Mucosa of gallbladder (tissue), 1 donor: ENCODE results near the gene SLC23A2. TPM values are rescaled to one million over a fixed set of nuclear protein-coding genes. Genes with fewer than 3 reads are reported as not detected.
A peak's percentile ranks its signal among the peaks of the same experiment; 100 is the strongest.

ENCODE experiments used
- DNase-seq: peaks from one replicate; pipeline ENCODE4 v3.0.0-alpha.2; 2020; ENCODE audit warnings: low spot score
- total RNA-seq: library from RNA; stranded (reverse); gene quantifications from one replicate; pipeline ENCODE4 v1.2.1, GENCODE V29; 2021
- donor health status: DM: no; HTN: no; CAD: no.

SLC23A2 gene
- total RNA-seq, 1 donor from 2014 or later = 15.1 TPM

DNA sequence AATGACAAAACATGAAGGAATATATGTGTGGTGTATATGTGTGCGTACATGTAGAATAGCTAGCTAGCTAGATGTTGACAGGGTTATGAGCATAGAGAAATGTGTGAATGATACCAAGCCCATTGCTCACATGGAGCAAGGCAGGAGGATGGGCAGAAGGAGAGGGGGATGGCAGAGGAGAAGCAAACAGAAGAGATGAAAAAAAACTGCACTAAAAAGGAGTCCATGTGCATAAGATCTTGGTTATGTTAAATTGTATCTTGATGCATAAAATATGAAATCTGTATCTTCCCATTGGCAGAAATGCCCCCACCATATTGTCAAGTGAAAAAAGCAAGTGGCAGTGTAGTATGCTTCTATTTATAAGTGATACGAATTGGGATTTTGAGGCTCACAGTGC lies 154.5 kb downstream of the SLC23A2 start:
- DNase-seq = no peak

DNA sequence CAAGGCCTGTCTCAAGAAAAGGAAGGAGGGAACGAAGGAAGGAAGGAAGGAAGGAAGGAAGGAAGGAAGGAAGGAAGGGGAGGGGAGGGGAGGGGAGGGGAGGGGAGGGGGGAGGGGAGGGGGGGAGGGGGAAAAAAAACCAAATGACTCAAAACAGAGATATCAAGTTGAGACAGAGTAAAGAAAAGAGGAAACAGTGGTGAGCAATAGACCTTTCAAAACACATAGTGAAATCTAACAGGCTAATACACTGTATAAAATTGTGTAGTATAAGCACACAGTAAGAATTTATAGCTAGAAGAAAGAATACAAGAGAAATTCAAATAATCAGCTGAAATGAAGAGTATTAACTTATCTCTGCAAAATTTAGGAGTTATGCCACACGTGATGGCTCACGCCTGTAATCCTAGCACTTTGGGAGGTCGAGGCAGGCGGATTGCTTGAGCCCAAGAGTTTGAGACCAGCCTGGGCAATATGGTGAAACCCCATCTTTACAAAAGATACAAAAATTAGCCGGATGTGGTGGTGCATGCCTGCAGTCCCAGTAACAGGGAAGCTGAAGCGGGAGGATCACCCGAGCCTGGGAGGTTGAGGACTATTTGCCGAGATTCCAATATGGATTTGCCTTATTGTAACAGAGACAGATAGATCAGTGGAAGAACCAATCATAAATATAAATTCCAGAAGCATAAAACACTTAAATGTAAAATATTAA lies 156.4 kb downstream of the SLC23A2 start:
- DNase-seq = no peak

DNA sequence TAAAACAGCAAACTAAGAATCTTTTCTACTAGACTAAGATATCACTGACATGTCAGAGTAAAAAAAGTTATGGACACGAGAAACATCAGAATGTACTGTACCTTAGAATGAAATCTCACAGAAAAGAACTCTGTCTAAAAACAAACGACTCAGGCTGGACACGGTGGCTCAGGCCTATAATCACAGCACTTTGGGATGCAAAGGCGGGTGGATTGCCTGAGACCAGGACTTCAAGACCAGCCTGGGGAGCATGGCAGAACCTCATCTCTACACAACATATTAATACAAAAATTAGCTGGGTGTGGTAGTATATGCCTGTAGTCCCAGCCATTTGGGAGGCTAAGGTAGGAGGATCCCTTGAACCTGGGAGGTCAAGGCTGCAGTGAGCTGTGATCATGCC lies 157.0 kb downstream of the SLC23A2 start:
- no peak for DNase-seq

DNA sequence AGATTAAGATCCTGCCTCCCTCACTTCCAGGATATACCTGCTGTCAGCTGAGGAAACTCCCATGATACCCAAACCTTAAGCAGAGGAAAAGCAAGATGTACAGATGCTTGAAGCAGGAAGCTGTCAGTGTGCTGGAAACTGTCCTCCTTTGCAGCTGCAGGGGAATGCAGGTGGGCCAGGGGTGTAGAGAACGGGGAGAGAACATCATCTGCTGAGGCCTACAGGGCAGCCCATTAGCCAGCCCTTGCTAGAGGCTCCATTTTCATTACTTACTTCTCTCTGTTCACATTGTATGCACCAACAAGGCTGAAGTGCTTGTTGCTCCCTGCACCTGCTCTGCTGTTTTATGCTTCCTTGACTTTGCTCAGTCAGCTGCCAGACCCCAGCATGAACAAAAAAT lies 160.5 kb downstream of the SLC23A2 start:
- no peak for DNase-seq

DNA sequence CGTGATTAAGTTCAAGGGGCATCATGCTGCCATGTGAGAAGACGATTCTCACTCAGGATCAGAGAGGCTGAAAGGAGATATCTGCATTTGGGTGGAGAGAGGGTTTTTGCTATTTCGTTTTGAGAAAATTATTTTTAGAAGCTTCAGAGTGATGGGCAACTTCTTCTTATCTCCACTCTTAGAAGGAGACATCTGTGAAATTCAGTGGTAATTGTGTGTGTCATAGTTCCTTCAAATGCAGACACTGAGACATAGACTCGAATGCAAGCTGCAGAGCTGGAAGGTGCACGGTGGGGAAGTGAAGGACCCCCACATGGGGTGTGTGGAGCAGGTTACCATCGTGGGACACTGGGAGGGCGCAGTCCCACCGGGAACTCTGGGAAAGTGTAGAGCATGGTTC lies 162.8 kb downstream of the SLC23A2 start:
- no peak for DNase-seq

DNA sequence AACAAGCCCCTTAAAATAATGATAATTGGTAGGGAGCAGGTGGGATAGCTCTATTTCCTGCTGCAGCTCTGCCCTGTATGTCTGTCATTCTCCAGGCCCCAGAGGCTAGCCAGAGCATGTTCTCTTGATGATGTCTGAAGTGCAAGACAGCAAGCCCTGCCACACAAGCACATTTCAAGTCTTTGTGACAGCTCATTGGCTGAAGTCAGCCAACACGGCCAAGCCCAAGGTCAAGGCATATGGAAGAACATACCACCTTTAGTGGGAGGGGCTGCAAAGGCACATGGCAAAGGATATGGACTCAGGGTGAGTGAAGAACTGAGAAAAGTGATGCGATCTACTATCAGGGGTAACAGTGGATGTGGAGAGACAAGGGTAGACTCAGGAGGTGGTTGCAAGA lies 163.6 kb downstream of the SLC23A2 start:
- DNase-seq = no peak

DNA sequence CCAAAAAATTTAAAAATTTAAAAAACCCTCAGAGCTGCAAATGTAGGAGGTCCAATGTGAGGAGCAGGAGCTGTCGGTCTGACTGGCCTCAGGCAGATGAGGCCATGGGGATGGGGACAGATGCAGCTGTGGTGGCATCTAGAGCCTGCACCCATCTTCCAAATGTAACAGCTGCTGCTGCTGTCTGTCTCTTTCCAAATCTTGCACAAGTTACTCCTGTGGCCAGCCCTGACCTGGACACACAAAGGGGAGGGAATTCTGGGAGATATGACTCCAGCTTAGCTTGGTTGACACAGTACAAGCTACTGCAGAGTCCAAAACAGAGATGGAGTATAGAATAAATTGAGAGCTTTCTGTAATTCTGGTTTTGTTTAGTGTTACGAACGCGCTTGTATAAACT lies 164.4 kb downstream of the SLC23A2 start:
- no peak for DNase-seq

DNA sequence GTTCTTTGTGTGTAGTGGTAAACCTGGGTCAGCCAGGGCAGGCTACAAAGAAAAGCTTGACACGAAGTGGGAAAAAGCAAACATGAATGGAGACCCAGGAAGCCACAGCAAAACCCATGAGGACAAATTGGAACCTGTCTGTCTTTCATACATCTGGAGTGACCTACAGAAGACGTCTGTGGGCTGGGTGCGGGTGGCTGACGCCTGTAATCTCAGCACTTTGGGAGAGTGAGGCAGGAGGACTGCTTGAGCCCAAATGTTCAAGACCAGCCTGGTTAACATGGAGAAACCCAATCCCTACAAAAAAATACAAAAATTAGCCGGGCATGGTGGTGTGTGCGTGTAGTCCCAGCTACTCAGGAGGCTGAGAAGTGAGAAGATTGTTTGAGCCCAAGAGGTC lies 164.8 kb downstream of the SLC23A2 start:
- DNase-seq = no peak

DNA sequence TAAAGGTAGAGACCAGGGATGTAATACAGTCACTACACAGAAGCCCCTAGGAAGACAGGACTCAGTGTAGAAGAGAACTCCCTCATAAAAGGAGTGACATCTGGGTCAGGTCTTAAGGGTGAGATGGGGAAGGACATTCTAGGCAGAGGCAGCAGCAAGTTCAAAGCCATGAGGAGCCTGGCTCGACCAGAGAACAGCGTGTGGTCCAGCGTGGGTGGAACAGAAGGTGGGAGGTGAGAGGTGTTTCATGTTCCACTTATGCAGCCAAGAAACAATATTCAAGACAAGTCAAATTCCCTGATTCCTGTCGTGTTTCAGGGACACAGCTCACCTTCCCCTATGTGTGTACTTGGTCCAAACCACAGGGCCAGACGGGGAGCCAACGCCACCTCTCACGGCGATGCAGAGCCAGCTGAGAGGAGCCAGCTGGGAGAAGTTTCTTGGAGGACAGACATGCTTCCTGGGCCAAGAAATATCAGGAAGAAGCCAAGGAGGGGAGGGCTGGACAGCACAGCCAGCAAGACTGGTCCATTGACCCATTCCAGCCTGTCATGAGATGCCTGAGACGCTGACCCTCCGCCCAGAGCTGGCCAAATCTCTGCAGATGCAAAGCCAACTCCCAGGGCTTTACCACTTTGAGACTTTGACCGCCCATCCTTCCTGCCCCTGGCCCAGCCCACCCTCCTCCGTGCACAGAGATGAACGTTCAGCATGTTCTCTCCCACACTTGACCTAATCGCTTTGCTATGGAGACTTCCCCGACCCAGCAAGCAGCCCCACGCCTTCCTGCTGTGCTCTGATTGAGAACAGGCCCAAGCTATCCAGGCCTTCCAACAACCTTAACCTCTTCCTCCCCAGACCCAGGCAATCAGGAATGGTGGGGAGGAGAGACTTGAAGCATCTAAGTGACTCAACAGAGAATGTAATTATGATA lies 165.8 kb downstream of the SLC23A2 start:
- DNase-seq = peak; percentile 59

DNA sequence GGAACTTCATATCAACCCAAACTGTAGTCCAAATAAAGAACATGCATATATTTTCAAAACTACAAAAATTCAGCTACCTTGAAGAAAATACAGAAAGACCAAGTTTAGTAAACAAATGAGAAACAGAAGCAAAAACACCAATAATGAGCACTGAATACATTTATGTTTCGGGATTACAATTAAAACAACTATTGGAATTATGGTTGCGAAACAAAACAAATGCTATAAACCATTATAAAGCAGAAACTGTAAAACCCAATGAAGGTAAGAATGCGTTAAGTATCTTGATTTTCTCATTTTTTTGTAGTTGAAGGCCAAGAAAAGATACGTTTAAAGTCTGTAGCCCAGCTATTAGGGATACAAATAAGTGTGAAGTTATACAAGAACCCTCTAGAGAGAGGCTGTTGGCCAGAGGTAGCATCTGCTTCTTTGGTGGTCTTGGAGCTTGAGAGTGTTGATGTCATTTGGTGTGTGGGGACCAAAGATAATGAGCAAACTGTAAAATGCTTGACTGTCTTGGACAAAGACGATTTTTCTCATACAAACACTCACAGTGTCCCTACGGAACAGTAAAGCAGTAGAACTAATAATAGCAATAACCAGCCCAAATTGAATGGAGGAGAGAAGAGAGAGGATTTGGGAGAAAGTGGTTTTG lies 168.1 kb downstream of the SLC23A2 start:
- no peak for DNase-seq

DNA sequence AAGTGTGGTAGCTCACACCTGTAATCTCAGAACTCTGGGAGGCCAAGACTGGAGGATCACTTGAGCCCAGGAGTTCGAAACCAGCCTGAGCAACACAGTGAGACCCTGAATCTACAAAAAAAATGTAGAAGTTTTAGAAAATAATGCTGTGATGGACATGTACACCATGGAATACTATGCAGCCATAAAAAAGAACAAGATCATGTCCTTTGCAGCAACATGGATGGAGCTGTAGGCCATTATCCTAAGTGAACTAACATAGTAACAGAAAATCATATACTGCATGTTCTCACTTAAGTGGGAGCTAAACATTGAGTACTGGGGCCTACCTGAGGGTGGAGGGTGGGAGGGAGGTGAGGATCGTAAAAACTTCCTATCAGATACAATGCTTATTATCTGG lies 168.8 kb downstream of the SLC23A2 start:
- no peak for DNase-seq

DNA sequence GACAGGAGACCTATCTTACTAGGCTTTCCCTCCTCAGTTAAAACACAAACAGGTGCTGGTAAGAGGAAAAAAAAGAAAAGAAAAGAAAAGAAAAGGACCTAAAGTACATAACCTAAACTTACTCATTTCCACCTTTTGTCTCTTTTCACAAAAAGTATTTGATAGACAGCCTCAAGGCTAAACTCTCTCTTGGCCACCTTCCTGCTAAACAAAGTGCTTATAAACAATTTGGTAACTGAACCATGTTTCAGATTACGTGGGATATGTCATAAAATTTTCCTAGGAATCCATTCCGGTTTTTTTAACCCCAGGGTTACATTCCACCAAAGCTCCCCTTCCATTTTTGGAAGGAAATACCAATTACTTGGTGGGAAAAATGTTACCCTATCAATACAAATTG lies 170.6 kb downstream of the SLC23A2 start:
- DNase-seq = no peak

DNA sequence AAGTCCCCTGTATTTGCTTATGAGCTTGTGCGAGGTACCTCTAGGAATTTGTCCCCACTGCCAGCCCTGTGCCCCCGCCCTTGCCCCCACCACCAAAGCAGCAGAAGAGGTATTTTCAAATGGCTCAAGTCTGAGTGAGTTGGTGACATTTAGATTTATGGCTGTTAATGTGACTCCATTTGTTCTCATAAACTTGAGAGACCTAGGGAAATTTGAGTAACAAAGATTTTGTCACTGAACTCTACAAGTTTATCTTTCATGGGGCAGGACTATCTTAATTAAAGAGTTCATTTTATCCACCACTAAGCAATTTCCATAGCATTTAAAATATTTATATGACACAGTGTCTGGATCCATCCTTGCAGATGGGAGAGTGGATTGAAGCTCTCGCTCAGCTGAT lies 171.1 kb downstream of the SLC23A2 start:
- DNase-seq = no peak

DNA sequence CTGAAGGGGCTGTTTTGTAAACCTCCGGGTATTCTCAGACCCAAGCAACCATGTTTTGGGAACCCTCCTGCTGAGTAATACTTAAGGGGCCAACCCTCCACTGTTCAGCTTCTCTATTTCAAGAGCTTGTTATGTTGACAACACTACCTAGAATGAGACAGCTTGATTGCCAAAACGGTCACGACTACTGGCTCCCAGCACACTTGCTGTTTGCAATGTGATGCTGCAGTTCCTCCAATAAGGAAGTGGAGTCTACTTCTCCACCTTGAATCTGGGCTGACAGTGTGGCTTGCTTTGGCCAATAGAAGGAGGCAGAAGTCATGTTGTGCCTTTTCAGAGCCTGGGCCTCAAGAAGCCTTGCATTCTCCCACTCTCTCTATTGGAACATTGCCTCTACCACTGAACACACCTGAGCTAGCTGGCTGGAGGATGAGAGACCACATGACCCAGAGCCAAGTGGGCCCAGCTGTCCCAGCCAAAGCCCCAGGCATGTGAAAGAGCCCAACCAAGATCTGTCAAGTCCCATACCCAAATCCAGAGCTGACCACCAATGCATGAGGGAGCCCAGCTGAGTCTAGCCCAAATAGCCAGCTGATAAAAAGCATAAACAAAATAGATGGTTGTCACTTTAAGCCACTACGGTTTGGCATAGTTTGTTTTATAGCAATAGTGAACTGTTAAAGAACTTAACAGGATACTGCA lies 171.6 kb downstream of the SLC23A2 start:
- no peak for DNase-seq

DNA sequence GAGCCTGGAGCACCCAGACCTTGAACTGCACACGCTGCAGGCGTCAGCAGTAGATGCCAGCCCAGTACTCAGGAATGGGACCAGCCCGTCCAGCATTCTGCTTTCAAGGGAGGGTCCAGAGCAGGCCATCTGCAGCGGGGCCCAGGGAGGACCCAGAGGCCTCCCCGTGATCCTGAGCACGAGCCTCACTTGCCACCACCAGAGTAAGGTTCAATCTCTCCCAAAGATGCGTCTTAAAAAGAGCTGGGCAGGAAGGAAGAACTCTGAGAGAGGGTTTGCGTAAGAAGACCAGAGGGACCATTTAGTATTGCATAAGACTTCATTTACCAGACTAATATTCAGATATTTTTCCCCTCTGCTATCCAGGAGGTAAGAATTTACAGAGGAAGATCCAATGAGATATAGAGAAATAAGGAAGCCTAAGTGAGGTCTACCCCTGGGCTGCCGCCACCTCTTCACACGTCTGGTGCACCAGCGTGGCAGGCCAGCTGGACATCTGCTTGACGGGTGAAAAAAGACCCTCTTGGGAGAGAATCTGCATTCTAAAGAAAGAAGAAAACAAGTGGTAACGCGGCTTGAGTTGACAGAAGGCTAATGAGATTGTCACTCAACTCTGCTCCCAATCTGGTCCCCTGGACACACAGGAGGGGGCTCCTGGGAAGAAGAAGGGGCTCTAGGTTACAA lies 172.3 kb downstream of the SLC23A2 start:
- DNase-seq = no peak

DNA sequence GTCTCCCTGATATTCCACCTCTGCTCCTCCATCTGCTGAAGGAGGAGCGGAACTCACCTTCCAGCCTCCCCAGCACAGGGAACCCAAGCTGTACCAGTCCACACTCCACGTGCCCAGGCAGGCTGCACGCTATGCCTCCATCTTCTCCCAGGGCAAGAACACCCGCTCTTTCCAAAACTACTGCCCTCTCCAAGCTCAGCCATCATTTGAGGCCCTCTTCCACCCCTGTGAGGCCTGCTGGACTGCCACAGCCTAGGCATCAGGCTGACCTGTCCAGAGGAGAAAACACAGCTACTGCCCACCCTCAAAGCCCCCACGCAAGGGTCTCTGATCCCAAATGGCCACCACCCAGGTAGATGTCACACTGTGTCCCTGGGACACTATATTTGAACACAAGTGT lies 179.7 kb downstream of the SLC23A2 start:
- no peak for DNase-seq

DNA sequence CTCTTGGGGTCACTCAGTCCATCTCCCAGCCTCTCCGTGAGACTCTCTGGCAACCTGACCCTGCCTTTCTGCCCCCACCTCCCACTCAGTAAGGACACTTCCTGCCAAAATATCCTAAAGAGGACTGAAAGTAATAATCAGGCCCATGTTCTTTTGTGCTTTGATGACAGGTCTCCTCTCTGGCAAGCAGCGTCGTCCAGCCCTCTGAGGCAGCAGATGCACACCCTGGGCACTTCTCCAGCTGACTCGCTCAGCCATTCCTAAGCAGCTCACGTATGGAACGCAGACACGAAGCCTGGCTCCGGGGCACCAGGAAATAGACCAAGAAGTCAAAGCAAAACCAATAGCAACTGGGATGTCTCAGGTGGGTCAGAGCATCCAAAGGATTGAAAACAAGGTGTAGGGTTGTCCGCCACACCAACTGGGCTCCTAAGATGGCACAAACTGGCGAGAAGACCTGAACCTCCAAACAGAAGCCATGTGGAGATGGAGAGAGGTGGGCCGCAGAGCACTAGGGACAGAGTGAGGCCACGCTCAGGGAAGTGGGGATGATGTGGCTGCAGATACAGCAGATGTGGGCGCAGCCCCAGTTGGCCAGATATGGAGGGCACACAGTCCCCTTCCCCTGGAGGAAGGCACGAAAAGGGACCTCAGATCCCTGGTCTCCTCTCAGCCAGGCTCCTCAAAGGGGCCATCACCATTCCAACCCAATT lies 180.3 kb downstream of the SLC23A2 start:
- DNase-seq = peak; percentile 52

DNA sequence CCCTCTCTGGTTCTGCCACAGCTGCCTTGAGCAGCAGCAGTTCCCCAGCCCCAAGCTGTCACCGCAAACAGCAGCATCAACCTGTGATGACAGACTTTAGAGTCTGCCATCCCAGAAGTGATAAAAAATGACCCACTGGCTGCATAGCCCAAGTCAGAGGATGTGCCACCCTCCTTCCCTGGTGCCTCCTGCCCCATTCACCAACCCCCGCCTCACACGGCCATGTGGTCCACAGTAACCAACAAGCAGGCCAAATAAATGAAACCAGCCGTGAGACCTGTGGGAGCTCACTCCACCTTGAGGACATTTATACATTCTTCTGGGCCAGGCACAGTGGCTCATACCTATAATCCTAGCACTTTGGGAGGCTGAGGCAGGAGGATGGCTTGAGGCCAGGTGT lies 181.4 kb downstream of the SLC23A2 start:
- no peak for DNase-seq

DNA sequence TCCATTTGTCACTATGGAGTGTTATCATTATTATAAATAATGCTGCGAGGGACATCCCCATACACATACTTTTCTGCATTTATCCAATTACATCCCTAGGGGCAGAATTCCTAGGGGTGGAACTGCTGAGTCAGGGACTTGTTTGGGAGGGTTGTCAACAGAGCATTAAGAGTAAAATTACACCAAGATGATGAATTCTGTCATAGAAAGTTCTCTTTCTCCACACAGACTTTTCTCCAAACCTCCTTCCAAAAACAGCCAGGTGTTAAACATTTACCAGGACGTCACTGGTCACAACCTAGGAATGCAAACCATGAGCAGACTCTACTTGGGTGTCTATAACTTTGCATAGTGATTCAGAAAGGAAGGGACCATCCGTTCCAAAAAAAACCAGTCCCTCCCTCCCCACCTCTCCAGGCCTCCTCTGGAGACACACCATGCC lies 184.1 kb downstream of the SLC23A2 start:
- DNase-seq = no peak

DNA sequence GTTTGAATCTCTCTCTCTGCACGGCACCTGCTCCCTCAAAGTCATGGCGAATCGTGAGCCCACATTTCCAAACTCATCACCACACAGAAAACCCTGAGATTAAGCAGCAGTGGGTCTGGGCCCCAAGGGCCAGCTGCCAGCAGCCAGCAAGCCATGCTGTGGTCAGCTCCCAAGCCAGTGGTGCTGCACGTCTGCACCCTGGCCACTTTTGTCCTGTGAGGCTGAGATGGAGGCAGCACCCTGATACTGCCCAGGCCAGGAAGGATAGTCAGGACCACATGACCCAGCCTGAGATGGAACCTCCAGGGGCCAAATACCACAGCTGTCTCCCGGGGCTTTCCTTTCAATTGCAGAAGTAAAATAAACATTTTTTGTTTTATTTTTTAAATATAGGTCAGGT lies 185.7 kb downstream of the SLC23A2 start:
- DNase-seq = no peak
